Endometrial microvascular endothelial cells (primary cell): Measurements from ENCODE around the gene HCN1. TPM values are rescaled to one million over a fixed set of nuclear protein-coding genes. Genes with fewer than 3 reads are reported as not detected.
"Not testable (repeated sequence)": the region's sequence is repeated elsewhere in the genome, so short reads cannot be mapped to it uniquely, and the experiment has no call there.

Source experiments
- in situ Hi-C: cut with HindIII; loops from 2 replicates; pipeline ENCODE4 v1.10.0; 2017; ENCODE audit warnings: low sequenced_read_pairs, low pct_unique_long_range_greater_than_20kb; ENCODE audit errors: inconsistent ontology term
- total RNA-seq: library from RNA; depleted of rRNA; stranded (reverse); fragments of >200 nt; gene quantifications from one replicate; pipeline ENCODE4 v1.2.3, GENCODE V29; 2015; ENCODE audit errors: inconsistent ontology term

The HCN1 gene
- total RNA-seq, 1 donor from 2014 or later: not detected

GRCh38 chr5:45355189-45355992 lies 340.8 kb downstream of the HCN1 start:
- in situ Hi-C loops: no loop called here

- in situ Hi-C loops: no loop called here
Observed at GRCh38 chr5:45336464-45336863, 359.7 kb downstream of the HCN1 start.

- in situ Hi-C loops: no loop called here
Observed at GRCh38 chr5:45335978-45336377, 360.2 kb downstream of the HCN1 start.

GRCh38 chr5:45335346-45335745 lies 360.8 kb downstream of the HCN1 start:
- in situ Hi-C loops: no loop called here

- in situ Hi-C loops: no loop called here
Observed at GRCh38 chr5:45334939-45335338, 361.2 kb downstream of the HCN1 start.

- in situ Hi-C loops: not testable (repeated sequence)
Observed at GRCh38 chr5:45312627-45313026, 383.6 kb downstream of the HCN1 start.

- in situ Hi-C loops: no loop called here
Observed at GRCh38 chr5:45295231-45295630, 400.9 kb downstream of the HCN1 start.

DNA sequence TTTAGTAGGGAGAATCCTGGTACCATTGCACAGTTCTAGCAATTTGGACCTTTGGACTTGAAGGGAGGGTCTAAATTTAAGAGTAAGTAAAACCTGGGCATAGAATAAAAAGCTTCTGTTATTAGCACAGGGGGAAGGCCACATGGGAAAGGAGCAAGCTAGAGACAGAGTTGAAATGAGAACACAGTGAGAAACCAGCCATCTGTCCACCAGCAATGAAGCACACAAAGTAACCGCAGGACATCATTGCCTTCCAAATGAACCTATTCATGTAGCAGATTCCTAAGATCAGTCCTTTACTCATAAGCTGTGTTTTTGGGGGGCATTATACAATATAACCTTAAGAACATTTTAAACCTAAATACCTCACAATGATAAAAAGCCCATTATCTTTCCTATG lies 407.4 kb downstream of the HCN1 start:
- in situ Hi-C loops: no loop called here

DNA sequence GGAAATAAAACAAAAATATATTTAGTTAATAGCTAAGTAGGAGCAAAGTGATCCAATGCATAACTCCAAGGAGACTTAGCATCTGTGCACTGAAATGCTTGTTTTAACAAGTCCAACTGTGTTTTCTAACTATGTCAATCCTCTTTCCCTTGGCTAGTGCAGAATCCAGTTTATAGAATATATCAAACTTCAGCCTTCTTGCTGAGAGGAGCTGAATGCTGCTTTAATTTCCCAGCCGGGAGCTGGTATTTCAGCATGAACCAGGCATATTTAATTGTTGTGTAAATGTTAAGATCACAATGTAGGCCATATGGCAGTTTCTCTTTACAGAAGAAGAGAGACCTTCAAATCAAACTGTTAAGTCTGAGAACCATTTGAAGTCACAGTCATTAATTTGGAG lies 411.7 kb downstream of the HCN1 start:
- in situ Hi-C loops: no loop called here

DNA sequence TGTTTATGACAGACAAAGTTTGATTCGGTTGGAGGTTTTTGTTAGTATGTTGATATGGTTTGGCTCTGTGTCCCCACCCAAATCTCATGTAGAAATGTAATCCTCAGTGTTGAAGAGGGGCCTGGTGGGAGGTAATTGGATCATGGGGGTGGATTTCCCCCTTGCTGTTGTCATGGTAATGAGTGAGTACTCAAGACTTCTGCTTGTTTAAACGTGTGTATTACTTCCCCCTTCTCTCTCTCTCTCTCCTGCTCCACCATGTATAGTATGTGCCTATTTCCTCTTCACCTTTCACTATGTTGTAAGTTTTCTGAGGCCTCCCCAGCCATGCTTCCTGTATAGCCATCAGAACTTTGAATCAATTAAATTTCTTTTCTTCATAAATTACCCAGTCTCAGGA lies 415.1 kb downstream of the HCN1 start:
- in situ Hi-C loops: no loop called here

DNA sequence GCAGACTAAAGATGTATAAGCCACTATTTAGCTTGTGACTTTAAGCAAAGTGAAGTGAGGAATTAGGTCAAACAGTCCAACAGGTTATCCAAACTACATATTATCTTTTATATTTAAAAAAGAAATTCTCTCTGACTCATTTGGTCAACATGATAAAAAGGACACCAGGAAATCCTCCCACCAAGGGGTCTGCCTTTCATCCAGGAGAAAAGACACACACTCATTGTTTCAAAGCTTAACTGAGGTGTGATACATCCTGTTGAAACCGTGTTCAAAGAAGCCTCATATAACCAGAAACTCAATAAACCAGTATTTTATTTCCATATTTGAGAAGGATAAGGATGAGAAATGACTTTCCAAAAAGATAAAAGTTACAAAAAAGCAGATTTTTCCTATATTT lies 417.1 kb downstream of the HCN1 start:
- in situ Hi-C loops: no loop called here

- in situ Hi-C loops: no loop called here
Observed at GRCh38 chr5:45277860-45278259, 418.3 kb downstream of the HCN1 start.

DNA sequence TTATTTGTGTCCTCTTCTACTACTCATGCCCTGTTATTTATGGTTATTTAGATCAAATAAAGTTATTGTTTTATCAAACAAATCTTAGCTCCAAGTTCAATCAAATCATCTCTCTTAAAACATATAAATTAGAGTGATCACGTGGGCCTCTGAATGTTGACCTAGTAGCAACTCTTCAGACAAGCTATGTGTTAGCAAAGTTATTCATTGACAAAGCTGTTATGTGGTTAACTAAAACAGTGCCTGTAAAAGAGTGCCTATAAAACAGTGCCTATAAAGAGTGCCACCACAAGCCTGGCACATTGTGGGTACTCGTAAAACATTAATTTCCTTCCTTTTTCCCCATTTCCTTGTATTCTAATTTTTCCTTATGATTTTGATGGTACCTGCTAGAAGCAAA lies 421.9 kb downstream of the HCN1 start:
- in situ Hi-C loops: no loop called here

DNA sequence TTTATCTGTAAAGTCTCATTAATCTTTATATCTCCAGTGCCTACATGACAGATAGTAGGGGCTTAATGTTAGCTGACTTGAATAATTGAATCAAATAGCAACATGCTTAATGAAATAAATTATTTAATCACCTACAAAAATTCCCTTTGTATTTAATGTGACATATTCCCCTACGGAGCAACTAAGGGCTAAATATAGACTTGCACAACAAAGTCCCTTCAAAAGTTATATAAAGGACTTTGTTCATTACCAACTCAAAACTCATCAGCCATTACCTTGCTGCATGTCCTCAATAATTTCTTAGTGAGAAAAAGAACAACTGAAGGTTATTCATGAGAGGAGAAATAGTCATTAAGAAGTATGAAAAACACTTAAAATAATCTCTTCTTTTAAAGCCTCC lies 424.6 kb downstream of the HCN1 start:
- in situ Hi-C loops: no loop called here

- in situ Hi-C loops: no loop called here
Observed at GRCh38 chr5:45264447-45264846, 431.7 kb downstream of the HCN1 start.

DNA sequence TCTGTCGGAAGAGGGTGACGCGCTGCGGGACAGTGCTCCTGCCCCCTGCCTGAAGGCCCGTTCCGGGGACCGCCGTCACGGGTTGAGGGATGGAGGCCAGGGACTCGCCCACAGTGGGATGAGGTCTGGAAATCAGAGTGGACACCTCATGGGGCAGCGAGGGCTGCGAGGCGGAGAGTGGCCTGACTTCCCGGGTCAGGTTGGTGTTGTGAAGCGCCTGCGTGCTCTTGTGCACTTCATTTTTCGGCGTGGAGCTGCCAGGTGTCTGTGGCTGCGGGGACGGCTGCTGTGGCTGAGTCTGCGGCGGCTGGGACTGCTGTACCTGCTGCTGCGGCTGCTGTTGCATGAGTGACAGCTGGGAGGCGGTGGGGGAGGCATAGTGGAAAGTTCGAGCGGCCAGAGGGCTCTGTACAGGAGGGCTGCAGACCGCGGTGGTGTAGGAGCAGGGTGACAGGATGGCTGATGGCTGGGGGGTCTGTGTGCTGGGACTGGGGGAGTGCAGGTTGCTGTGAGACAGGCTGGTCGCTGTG lies 434.1 kb downstream of the HCN1 start:
- in situ Hi-C loops: no loop called here

DNA sequence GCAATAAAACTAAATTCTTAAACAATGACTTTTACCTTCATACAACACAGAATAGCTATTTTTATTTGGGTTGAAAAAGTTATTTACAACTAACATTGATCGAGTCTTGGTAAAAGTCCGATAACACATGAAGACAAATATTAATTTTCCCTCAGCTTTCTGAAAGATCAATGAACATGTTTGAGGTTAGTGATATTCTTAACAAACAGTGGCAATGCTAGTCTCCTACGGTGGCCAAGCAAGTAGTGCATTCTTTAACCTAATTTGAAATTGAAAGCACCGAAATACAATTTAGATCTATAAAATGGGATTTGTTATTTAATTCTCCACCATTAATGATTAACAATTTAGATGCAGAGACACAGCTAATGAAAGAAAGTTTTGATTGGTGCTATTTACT lies 435.1 kb downstream of the HCN1 start:
- in situ Hi-C loops: no loop called here

- in situ Hi-C loops: no loop called here
Observed at GRCh38 chr5:45260292-45260691, 435.9 kb downstream of the HCN1 start.

GRCh38 chr5:45252978-45253377 lies 443.2 kb downstream of the HCN1 start:
- in situ Hi-C loops: no loop called here

GRCh38 chr5:45252541-45252940 lies 443.6 kb downstream of the HCN1 start:
- in situ Hi-C loops: no loop called here

DNA sequence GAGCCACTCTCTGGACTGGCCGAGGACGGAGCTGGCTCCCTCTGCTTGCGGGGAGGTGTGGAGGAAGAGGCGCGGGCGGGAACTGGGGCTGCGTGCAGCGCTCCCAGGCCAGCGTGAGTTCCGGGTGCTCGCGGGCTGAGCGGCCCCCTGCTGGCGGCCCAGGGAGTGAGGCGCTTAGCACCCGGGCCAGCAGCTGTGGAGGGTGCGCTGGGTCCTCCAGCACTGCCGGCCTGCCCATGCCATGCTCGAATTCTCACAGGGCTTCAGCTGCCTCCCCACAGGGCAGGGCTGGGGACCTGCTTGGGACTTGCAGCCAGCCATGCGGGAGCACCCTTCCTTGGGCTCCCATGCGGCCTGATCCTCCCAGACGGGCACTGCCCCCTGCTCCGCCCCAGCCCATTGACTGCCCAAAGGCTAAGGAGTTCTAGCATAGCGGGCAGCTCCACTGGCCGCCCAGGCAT lies 470.6 kb downstream of the HCN1 start:
- in situ Hi-C loops: no loop called here
